GM23248 (cell line): Measurements from ENCODE around the gene NPIPA7. TPM values are rescaled to one million over a fixed set of nuclear protein-coding genes. Genes with fewer than 3 reads are reported as not detected.
"Not testable (repeated sequence)": the region's sequence is repeated elsewhere in the genome, so short reads cannot be mapped to it uniquely, and the experiment has no call there.

ENCODE experiments used
- DNase-seq: peaks from one replicate; pipeline ENCODE4 v3.0.0-alpha.2; 2015
- H2AFZ ChIP-seq: fragments of 200-600 bp; sonication (generic); 2 replicates; pipeline ENCODE4 v1.6.1; 2016; ENCODE audit warnings: antibody characterized with exemption
- H3F3A ChIP-seq: fragments of 200-600 bp; sonication (generic); 2 replicates; pipeline ENCODE4 v1.6.1; 2016; ENCODE audit warnings: mild to moderate bottlenecking, antibody characterized with exemption, mixed run types; ENCODE audit not compliant: insufficient read depth
- H3K27ac ChIP-seq: fragments of 200-600 bp; sonication (generic); 2 replicates; pipeline ENCODE4 v1.5.1; 2016; ENCODE audit warnings: mild to moderate bottlenecking
- H3K27me3 ChIP-seq: fragments of 200-600 bp; sonication (generic); replicated peaks from 2 replicates; pipeline ENCODE4 v1.6.1; 2016; ENCODE audit warnings: mild to moderate bottlenecking; ENCODE audit not compliant: insufficient read depth
- H3K36me3 ChIP-seq: fragments of 200-600 bp; sonication (generic); 2 replicates; pipeline ENCODE4 v1.6.1; 2016; ENCODE audit warnings: low read depth, mild to moderate bottlenecking
- H3K4me1 ChIP-seq: fragments of 200-600 bp; sonication (generic); 2 replicates; pipeline ENCODE4 v1.6.1; 2016; ENCODE audit warnings: mild to moderate bottlenecking; ENCODE audit not compliant: insufficient read depth
- H3K4me2 ChIP-seq: fragments of 200-600 bp; sonication (generic); one replicate; pipeline ENCODE4 v1.6.1; 2016; ENCODE audit warnings: mild to moderate bottlenecking; ENCODE audit not compliant: unreplicated experiment
- H3K4me3 ChIP-seq: fragments of 200-600 bp; sonication (generic); 2 replicates; pipeline ENCODE4 v1.5.1; 2016; ENCODE audit warnings: mild to moderate bottlenecking
- H3K79me2 ChIP-seq: fragments of 200-600 bp; sonication (generic); 2 replicates; pipeline ENCODE4 v1.6.1; 2016; ENCODE audit warnings: mild to moderate bottlenecking; ENCODE audit not compliant: insufficient read depth
- H3K9ac ChIP-seq: fragments of 200-600 bp; sonication (generic); 2 replicates; pipeline ENCODE4 v1.6.1; 2016; ENCODE audit warnings: mild to moderate bottlenecking
- H3K9me2 ChIP-seq: fragments of 200-600 bp; sonication (generic); 2 replicates; pipeline ENCODE4 v1.6.1; 2016; ENCODE audit warnings: mixed run types, mild to moderate bottlenecking, moderate library complexity; ENCODE audit not compliant: insufficient read depth
- H3K9me3 ChIP-seq: fragments of 200-600 bp; sonication (generic); one replicate; pipeline ENCODE4 v1.6.1; 2017; ENCODE audit warnings: low read depth
- H4K20me1 ChIP-seq: fragments of 200-600 bp; sonication (generic); 2 replicates; pipeline ENCODE4 v1.6.0; 2016; ENCODE audit not compliant: insufficient read depth
- WGBS, 2 experiments: methylation state at CpG; one replicate each; pipeline ENCODE4 v1.1.6; 2015 to 2017; ENCODE audit warnings: low lambda C conversion rate in 2 of 2, low coverage in 1 of 2; ENCODE audit errors: missing lambda C conversion rate in 2 of 2; 5-methylcytosine and 5-hydroxymethylcytosine counted together
- in situ Hi-C: fragments of 300-500 bp; cut with MboI; formaldehyde crosslinking; loops from 2 replicates; pipeline ENCODE4 v1.15.0; 2020
- microRNA-seq: library from miRNA; unstranded; fragments of <30 nt; microRNA quantifications from one replicate; pipeline ENCODE4, GENCODE V29; 2016; ENCODE audit warnings: borderline number of aligned reads
- polyA plus RNA-seq: library from polyadenylated mRNA; unstranded; fragments of >200 nt; fragmentation: Nextera tagmentation; extraction: Ambion mirVana; gene quantifications from 2 replicates; pipeline ENCODE4 v1.2.1, GENCODE V29; 2016
- small RNA-seq: library from RNA; depleted of rRNA; stranded (forward); fragments of <200 nt; gene quantifications from one replicate; pipeline ENCODE3, GENCODE V24; 2014; ENCODE audit warnings: low read depth, low replicate concordance
- total RNA-seq: library from RNA; depleted of rRNA; stranded (reverse); fragments of >200 nt; shearing (Covaris generic); gene quantifications from 2 replicates; pipeline ENCODE4 v1.2.3, GENCODE V29; 2014; rRNA removed

Gene NPIPA7
- total and polyA plus RNA-seq, 2 experiments from 2014 or later = 9.7 to 13.6 TPM

GRCh38 chr16:16425146-16425545 is 46.2 kb downstream of the NPIPA7 start:
- H2AFZ ChIP-seq, DNase-seq, H3K4me2 ChIP-seq, H3K79me2 ChIP-seq, H3K36me3 ChIP-seq, H3K9ac ChIP-seq, H3K4me3 ChIP-seq, in situ Hi-C loops, H3K27me3 ChIP-seq, H4K20me1 ChIP-seq, H3K4me1 ChIP-seq, H3K27ac ChIP-seq, H3F3A ChIP-seq, H3K9me2 ChIP-seq, H3K9me3 ChIP-seq: not testable (repeated sequence)
- no CpG with 5 or more reads among the region's 2 CpGs for WGBS, 2 experiments

GRCh38 chr16:16431135-16431534 is 52.2 kb downstream of the NPIPA7 start:
- H3K27me3 ChIP-seq, H3K9ac ChIP-seq, H3K4me3 ChIP-seq, H2AFZ ChIP-seq, H3K4me1 ChIP-seq, H3K4me2 ChIP-seq, H3K27ac ChIP-seq, H3K36me3 ChIP-seq, H3F3A ChIP-seq, H4K20me1 ChIP-seq, H3K9me2 ChIP-seq, H3K79me2 ChIP-seq, H3K9me3 ChIP-seq, DNase-seq, in situ Hi-C loops: not testable (repeated sequence)
- WGBS, 2 experiments = 0 to 9% methylated on average over 1 to 2 of the region's 3 CpGs

GRCh38 chr16:16434711-16435110 is 55.8 kb downstream of the NPIPA7 start:
- H3K27ac ChIP-seq, H3K4me3 ChIP-seq, H3K27me3 ChIP-seq, H3K4me1 ChIP-seq, DNase-seq, H3K4me2 ChIP-seq, H4K20me1 ChIP-seq, H3K9me3 ChIP-seq, H2AFZ ChIP-seq, H3K36me3 ChIP-seq, H3K9me2 ChIP-seq, H3K79me2 ChIP-seq, H3K9ac ChIP-seq, H3F3A ChIP-seq, in situ Hi-C loops: not testable (repeated sequence)
- WGBS, 2 experiments = 40 to 50% methylated on average over 2 of the region's 3 CpGs

GRCh38 chr16:16441401-16441800 is 62.5 kb downstream of the NPIPA7 start:
- H3K27me3 ChIP-seq, H3K79me2 ChIP-seq, H4K20me1 ChIP-seq, H3K27ac ChIP-seq, H3K9me2 ChIP-seq, DNase-seq, H3K4me3 ChIP-seq, H3K9me3 ChIP-seq, H2AFZ ChIP-seq, H3K4me1 ChIP-seq, H3F3A ChIP-seq, H3K9ac ChIP-seq, in situ Hi-C loops, H3K4me2 ChIP-seq, H3K36me3 ChIP-seq: not testable (repeated sequence)
- 68 to 90% methylated on average over 2 of the region's 2 CpGs for WGBS, 2 experiments

Small RNAs within 50 kb of the gene (microRNA-seq; reads per million reads assigned to microRNA genes)
- gene MIR6511A3 = not detected
- not detected for gene MIR6770-2

Small RNAs within 50 kb of the gene (small RNA-seq; reads per million reads assigned to genes)
- not detected for gene AC138969.3
- not detected for gene MIR6511A3
- not detected for gene MIR6770-2

Other genes starting within 250 kb of the NPIPA7 start
- gene ABCC6, start 155.6 kb upstream of the NPIPA7 start, total RNA-seq = not detected in 2 replicates
- 0.24 and 0.37 TPM in 2 replicates for gene ABCC6, start 155.6 kb upstream of the NPIPA7 start, polyA plus RNA-seq
- 18.7 and 28.7 TPM in 2 replicates for gene NOMO3, start 146.6 kb upstream of the NPIPA7 start, total RNA-seq
- gene NOMO3, start 146.6 kb upstream of the NPIPA7 start, polyA plus RNA-seq = 10.1 and 10.6 TPM in 2 replicates